OCI-LY1 (cell line): ENCODE results near the gene IFNL3.
"Not testable (repeated sequence)": the region's sequence is repeated elsewhere in the genome, so short reads cannot be mapped to it uniquely, and the experiment has no call there.

Source experiments
- H2AFZ ChIP-seq: fragments of 200-600 bp; sonication (generic), shearing (Covaris generic); 2 replicates; pipeline ENCODE4 v1.6.0; 2014; ENCODE audit warnings: antibody characterized with exemption, mild to moderate bottlenecking, low read length
- H3F3A ChIP-seq: fragments of 200-600 bp; sonication (generic), shearing (Covaris generic); 2 replicates; pipeline ENCODE4 v1.6.0; 2014; ENCODE audit warnings: mild to moderate bottlenecking, antibody characterized with exemption, low read length, moderate library complexity; ENCODE audit not compliant: insufficient read depth
- H3K27ac ChIP-seq: fragments of 200-600 bp; sonication (generic); 2 replicates; pipeline ENCODE4 v1.5.1; 2014; ENCODE audit warnings: low read length, mixed run types, mild to moderate bottlenecking, low read depth; ENCODE audit not compliant: poor library complexity, severe bottlenecking
- H3K27me3 ChIP-seq: fragments of 200-600 bp; sonication (generic); 2 replicates; pipeline ENCODE4 v1.6.0; 2014; ENCODE audit warnings: antibody characterized with exemption, mild to moderate bottlenecking, low read length, moderate library complexity; ENCODE audit not compliant: insufficient read depth
- H3K36me3 ChIP-seq: fragments of 200-600 bp; sonication (generic); 2 replicates; pipeline ENCODE4 v1.6.1; 2014; ENCODE audit warnings: mild to moderate bottlenecking, antibody characterized with exemption, low read length, moderate library complexity, mixed read lengths; ENCODE audit not compliant: insufficient read depth
- H3K4me1 ChIP-seq: fragments of 200-600 bp; sonication (generic); 2 replicates; pipeline ENCODE4 v1.5.1; 2014; ENCODE audit warnings: mild to moderate bottlenecking, low read length, moderate library complexity; ENCODE audit not compliant: insufficient read depth, severe bottlenecking
- H3K4me2 ChIP-seq: fragments of 200-600 bp; sonication (generic), shearing (Covaris generic); 2 replicates; pipeline ENCODE4 v1.6.1; 2014; ENCODE audit warnings: low read length
- H3K4me3 ChIP-seq: fragments of 200-600 bp; sonication (generic); 2 replicates; pipeline ENCODE4 v1.5.1; 2014; ENCODE audit warnings: low read length, low read depth, mild to moderate bottlenecking, mixed read lengths; ENCODE audit not compliant: poor library complexity, severe bottlenecking
- H3K79me2 ChIP-seq: fragments of 200-600 bp; shearing (Covaris generic); 2 replicates; pipeline ENCODE4 v1.6.1; 2016; ENCODE audit warnings: mixed run types, low read length, mixed read lengths; ENCODE audit not compliant: insufficient read depth
- H3K9ac ChIP-seq: fragments of 200-600 bp; sonication (generic), shearing (Covaris generic); 2 replicates; pipeline ENCODE4 v1.6.1; 2014; ENCODE audit warnings: mild to moderate bottlenecking, low read length, mixed read lengths
- H3K9me2 ChIP-seq: fragments of 200-600 bp; sonication (generic), shearing (Covaris generic); 2 replicates; pipeline ENCODE4 v1.6.1; 2014; ENCODE audit warnings: low read depth, mild to moderate bottlenecking, low read length, mixed read lengths
- H3K9me3 ChIP-seq: fragments of 200-600 bp; shearing (Covaris generic); 2 replicates; pipeline ENCODE4 v1.6.1; 2014; ENCODE audit warnings: low read length, mixed read lengths
- H4K20me1 ChIP-seq: fragments of 200-600 bp; sonication (generic), shearing (Covaris generic); 2 replicates; pipeline ENCODE4 v1.6.0; 2016; ENCODE audit warnings: mild to moderate bottlenecking, low read length; ENCODE audit not compliant: insufficient read depth
- EZH2 ChIP-seq: fragments of 200-600 bp; sonication (generic), shearing (Covaris generic); IDR thresholded peaks from 2 replicates; pipeline ENCODE4 v1.8.0; 2017; ENCODE audit warnings: borderline replicate concordance, mixed run types, mild to moderate bottlenecking, antibody characterized with exemption, low read length, moderate library complexity, mixed read lengths
- TF ChIP-seq, protein P1 (sequence below): fragments of 200-600 bp; sonication (generic), shearing (Covaris generic); IDR thresholded peaks from 2 replicates; pipeline ENCODE4 v1.5.1; 2017; ENCODE audit warnings: mild to moderate bottlenecking, antibody characterized with exemption, low read length, moderate library complexity, mixed read lengths

IFNL3 gene

DNA sequence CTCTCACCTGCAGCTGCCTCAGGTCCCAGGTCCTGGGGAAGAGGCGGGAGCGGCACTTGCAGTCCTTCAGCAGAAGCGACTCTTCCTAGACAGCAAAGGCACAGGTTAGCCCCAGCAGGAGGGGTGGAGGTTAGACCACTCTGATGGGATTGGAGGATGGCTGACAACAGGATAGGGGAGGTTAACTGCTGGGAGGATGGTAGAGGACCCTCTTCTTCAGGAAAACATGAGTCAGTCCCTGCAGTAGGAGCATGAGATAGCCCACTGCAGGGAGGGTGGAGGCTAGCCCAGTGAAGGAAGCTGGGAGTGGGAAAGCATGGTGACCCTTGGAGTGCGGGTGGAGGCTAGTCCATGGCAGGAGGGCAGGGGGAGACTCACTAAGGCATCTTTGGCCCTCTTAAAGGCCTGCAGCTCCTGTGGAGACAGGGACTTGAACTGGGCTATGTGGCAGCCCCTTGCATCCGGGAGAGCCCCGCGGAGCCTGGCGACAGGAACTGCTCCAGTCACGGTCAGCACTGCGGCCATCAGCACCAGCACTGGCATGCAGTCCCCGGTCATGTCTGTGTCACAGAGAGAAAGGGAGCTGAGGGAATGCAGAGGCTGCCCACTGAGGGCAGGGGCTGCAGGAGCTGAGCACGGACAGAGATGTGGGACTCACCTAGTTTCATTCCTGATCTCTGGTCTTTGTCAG lies at the start of gene IFNL3:
TSS of gene IFNL3 (minus strand) at position 597 of the 691 bp plus-strand sequence. CDS start at position 558, 39 bp downstream.
- not testable (repeated sequence) for H3K9me3 ChIP-seq, H3K27me3 ChIP-seq, H3K27ac ChIP-seq, H3K4me3 ChIP-seq, H2AFZ ChIP-seq, H3K9me2 ChIP-seq, H3F3A ChIP-seq, H4K20me1 ChIP-seq, H3K9ac ChIP-seq, H3K79me2 ChIP-seq, H3K4me2 ChIP-seq, H3K4me1 ChIP-seq, H3K36me3 ChIP-seq

DNA sequence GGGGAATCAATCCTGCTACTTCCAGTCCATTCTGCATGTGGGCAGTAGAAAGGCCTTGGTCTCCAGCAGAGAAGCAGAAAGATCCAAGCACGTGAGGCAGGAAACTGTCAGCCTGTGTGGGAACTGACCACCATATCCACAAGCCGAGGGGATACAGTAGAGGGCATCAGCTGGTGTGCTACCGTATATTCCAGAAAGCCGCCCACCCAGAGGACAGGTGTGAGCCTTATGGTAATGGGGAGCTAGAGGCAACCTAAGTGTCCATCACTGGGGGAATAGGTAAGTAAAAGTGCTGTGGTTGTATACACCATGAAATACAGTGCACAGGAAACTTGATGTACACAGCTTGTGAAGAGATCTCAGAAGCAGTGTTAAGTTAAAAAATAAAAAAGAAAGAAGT lies 48.6 kb upstream of the IFNL3 start:
- H4K20me1 ChIP-seq: no peaks in the 10 kb centered on the region
- no peaks in the 10 kb centered on the region for H3K4me1 ChIP-seq
- no peak overlapping the region for H3K27ac ChIP-seq
- H3K9ac ChIP-seq: no peak overlapping the region
- no peak overlapping the region for H3K4me3 ChIP-seq
- no peaks in the 10 kb centered on the region for H3K27me3 ChIP-seq
- H3K36me3 ChIP-seq: no peaks in the 10 kb centered on the region
- no peaks in the 10 kb centered on the region for H3K9me3 ChIP-seq
- H3K79me2 ChIP-seq: no peaks in the 10 kb centered on the region
- H2AFZ ChIP-seq: no peak overlapping the region
- no peak overlapping the region for H3K4me2 ChIP-seq
- no peaks in the 10 kb centered on the region for H3F3A ChIP-seq
- no peak for TF ChIP-seq EZH2
- TF ChIP-seq, protein P1, sequence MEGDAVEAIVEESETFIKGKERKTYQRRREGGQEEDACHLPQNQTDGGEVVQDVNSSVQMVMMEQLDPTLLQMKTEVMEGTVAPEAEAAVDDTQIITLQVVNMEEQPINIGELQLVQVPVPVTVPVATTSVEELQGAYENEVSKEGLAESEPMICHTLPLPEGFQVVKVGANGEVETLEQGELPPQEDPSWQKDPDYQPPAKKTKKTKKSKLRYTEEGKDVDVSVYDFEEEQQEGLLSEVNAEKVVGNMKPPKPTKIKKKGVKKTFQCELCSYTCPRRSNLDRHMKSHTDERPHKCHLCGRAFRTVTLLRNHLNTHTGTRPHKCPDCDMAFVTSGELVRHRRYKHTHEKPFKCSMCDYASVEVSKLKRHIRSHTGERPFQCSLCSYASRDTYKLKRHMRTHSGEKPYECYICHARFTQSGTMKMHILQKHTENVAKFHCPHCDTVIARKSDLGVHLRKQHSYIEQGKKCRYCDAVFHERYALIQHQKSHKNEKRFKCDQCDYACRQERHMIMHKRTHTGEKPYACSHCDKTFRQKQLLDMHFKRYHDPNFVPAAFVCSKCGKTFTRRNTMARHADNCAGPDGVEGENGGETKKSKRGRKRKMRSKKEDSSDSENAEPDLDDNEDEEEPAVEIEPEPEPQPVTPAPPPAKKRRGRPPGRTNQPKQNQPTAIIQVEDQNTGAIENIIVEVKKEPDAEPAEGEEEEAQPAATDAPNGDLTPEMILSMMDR: no peak
- no peaks in the 10 kb centered on the region for H3K9me2 ChIP-seq

- Histone ChIP-seq H2AFZ (no peak overlapping the region), H3K36me3 (no peaks in the 10 kb centered on the region), H3K4me1 (no peaks in the 10 kb centered on the region), H4K20me1 (no peaks in the 10 kb centered on the region), H3K9ac (no peak overlapping the region), H3K9me2 (no peaks in the 10 kb centered on the region), H3K79me2 (no peaks in the 10 kb centered on the region), H3K27me3 (no peaks in the 10 kb centered on the region; the same call in 1 of the 2 replicates), H3K4me3 (no peak overlapping the region), H3F3A (no peaks in the 10 kb centered on the region), H3K4me2 (no peak overlapping the region), H3K9me3 (no peaks in the 10 kb centered on the region), H3K27ac (no peak overlapping the region)
- TF ChIP-seq, protein P1: no peak
Observed at GRCh38 chr19:39284032-39284431, 39.2 kb upstream of the IFNL3 start.

GRCh38 chr19:39282021-39282420 lies 37.2 kb upstream of the IFNL3 start:
- no peaks in the 10 kb centered on the region for H3K79me2 ChIP-seq
- H3K9me3 ChIP-seq: no peaks in the 10 kb centered on the region
- no peak overlapping the region for H3K4me2 ChIP-seq
- no peak overlapping the region for H3K9ac ChIP-seq
- H3K36me3 ChIP-seq: no peaks in the 10 kb centered on the region
- H2AFZ ChIP-seq: no peak overlapping the region
- H4K20me1 ChIP-seq: no peaks in the 10 kb centered on the region
- no peaks in the 10 kb centered on the region for H3F3A ChIP-seq
- no peaks in the 10 kb centered on the region for H3K4me1 ChIP-seq
- H3K9me2 ChIP-seq: no peaks in the 10 kb centered on the region
- no peak overlapping the region for H3K4me3 ChIP-seq
- H3K27me3 ChIP-seq: no peaks in the 10 kb centered on the region; the same call in 1 of the 2 replicates
- TF ChIP-seq, protein P1: no peak
- no peak for TF ChIP-seq EZH2
- H3K27ac ChIP-seq: no peak overlapping the region
